ACHN (cell line): ENCODE measurements around the gene RBM44.

ENCODE experiments used
- DNase-seq: peaks from one replicate; pipeline ENCODE4 v3.0.0-alpha.2; 2015
- in situ Hi-C: cut with HindIII; loops from 2 replicates; pipeline ENCODE4 v1.10.0; 2017; ENCODE audit warnings: low sequenced_read_pairs, low pct_ligation_motif_present, low pct_unique_long_range_greater_than_20kb

Gene RBM44

DNA sequence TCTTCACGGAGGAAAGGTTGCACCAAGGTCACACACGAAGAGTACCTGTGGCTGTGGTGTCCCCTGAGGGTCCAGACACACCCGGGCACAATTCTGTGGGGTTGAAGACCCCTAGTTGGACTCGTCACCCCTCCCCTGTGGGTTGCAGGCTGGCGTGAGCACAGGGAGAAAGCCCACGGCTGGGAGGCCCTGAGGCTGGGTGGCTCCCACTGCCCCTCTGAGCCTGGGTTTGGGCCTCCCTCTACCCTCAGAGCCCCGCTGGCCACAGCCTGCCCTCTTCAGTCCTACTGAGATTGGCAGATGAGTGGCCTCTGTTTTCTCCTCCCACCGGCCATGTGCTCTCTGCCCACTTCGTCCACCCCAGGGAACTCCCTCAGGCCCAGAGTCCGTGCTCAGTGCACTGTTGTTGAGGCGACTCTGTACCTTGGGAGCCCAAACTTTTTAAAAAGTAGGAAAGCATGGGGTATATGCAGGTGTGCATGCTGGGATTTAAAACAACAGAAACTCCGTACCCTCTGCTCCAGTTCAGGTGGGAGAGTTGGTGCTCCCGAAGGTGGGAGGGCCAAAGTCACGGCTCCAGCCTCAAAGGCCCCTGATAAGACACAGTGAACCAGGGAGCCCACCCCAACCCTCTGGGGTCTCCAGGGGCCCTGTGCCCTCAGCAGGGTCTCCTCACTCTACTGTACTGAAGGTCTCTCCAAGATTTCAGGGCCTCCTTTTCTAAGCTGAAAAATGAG lies 79.9 kb downstream of the RBM44 start:
- in situ Hi-C loops = no loop called here
- DNase-seq = no peak

DNA sequence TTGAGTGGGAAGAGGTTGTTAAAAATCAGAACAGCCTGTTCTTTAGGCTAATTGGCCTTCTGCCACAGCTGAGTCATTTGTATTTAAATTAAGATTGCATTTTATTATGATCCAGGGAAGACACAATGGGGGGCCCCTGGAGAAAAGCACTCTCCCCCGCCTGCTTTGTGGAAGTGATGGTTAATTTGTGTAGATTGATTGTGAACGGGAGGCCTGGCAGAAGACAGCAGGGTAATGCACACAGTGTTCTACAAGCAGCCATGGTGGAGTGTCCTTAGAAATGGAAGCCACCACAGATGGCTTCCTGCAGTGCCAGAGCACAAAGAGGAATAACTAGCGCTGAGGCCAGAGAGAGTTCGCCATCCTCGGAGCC lies 80.5 kb downstream of the RBM44 start:
- in situ Hi-C loops = no loop called here

DNA sequence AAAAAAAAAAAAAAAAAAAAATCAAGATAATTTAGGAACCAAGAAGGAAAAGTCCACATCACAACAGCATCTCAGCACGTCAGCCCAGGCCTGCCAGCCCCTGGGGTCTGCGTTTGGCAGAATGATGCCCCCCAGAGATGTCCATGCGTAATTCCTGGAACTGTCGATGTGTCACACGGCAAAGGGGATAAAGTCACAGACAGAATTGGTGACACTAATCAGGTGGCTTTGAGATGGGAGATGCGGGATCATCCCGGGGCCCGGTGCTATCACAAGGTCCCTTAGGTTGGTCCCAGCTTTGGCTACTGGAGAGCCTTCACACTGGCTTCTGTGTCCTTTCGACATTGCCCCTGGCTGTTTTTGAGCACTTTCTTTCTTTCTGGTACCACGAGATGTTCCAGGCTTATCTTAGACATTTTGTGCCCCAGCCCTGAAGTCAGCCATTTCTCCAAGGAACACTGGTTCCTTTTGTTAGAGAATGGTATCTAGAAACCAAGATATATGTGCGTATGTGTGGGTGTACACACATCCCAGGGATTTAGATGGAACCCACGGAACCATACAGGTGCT lies 81.5 kb downstream of the RBM44 start:
- DNase-seq = no peak
- in situ Hi-C loops = no loop called here

More for the DNA sequence above, 80.5 kb downstream of the RBM44 start:
- no peak for DNase-seq

DNA sequence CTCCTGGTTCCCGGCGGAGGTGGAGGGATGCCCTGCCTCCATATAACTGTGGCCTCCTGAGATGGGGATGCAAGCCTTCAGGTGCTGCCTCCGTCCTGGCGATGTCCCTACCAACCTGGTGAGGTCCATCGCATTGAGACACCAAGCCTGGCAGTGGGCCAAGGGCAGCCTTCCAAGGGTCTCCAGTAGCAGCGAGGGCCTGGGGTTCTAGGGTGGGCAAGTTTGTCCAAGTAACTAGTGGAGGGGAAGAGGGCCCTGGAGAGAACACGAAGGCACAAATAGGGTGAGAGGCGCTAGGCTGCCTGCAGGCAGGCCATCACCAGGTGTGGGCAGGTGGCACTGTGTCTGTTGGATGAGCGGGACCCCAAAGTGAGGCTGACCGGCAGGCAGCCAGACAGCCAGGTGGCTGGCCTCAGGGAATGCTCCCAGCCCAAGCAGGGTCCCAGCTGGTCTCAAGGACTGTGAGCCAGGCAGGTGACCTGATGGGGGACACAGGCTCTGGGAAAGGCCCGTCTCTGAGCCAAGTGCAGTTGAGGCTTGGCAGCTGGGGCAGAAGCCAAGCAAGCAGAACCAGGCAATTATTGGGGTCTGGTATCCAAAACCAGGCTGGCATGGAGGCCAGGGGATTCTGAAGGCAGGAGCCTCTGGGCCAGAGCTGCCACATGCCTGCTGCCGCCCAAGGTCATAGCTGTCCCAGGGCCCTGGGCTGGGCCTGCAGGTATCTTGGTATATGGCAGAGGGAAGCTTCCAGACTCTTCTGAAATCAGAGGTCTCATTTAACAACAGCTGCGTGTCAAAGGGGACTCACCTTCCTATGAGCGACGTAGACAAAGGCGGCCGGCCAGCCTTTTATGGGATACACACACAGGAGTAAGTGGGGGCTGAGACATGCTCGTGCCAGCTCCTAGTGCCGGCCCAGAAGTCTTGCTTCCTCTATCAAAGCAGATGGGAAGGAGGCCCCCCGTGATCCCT lies 84.2 kb downstream of the RBM44 start:
- in situ Hi-C loops = no loop called here
- no peak for DNase-seq

DNA sequence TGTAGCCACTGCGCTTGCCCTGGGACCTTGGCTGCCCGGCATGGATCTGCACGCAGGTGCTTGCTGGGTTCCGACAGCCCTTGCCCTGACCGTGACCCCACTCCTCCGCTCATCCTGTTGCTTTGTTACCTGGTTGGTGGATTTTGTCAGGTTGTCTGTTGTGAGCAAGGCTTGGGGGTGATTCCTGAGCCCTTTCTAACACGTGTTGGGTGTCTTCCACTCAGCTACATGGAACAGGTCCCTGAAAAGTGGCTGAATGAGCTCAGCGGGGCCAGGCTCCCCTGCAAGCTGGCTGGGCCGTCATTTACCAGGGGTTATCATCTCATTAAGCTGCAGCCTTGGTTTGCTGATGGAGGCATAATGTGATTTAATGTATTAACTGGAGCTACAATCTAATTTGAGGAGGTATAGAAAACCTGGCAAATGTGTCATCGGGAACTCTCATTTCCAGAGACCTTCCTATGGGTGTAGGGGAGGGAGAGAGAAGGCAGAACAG lies 85.4 kb downstream of the RBM44 start:
- in situ Hi-C loops = no loop called here
- DNase-seq = no peak

DNA sequence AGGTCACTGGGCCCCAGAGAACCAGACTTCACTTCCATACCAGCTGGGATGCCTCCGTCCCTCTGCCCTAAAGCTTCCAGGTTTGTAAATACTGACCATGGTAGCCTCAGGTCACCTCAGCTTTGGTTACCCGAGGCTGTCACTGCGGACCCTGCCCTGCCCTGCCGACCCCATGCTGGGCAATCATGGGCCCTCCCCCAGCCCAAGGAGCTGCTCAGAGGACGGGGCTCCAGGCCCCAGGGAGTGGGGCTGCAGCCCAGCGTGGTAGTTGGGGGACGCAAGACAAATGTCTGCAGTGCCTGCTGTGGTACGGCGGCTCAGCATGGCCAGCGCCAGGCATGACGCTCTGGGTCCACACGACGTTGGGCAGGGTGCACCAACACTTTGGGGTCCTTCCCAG lies 86.1 kb downstream of the RBM44 start:
- DNase-seq = no peak
- in situ Hi-C loops = no loop called here

DNA sequence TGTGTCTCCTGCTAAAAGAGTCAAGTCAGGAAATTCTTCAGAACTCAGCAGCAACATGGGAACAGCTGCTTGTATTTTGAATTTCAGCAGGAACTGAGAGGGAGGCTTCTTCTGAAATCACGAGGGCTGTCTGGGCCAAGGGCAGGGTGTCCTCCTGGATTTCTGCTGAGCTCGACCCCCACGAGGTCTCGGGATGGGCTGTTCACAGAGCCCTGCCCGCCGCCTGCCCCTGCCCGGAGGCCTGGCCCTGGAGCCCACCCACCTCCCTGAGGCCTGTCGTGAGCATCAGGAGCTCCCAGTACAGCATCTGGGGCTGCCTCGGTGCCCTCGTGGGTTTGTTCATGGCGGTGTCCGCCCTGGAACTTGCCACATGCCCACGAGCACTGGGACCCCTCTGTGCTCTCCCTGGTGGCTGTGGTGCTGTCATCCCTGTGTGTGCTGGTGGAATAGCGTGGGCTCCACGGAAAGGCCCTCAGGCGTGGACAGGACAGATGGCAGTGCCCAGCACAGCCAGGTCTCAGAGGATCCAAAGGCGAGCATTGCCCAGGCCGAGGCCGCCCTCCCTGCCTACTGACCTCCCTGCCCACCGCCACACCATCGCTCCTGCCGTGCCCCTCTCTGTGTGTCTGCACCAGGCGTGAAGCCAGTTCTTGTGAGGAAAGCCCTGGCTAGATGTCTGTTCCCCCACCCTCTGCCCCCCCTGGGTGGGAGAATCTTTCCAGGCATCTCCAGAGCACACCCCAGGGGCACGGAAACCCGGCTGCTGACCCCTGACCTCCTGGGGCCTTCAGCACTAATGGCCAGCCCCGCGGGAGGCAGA lies 86.7 kb downstream of the RBM44 start:
- no peak for DNase-seq
- in situ Hi-C loops = no loop called here

DNA sequence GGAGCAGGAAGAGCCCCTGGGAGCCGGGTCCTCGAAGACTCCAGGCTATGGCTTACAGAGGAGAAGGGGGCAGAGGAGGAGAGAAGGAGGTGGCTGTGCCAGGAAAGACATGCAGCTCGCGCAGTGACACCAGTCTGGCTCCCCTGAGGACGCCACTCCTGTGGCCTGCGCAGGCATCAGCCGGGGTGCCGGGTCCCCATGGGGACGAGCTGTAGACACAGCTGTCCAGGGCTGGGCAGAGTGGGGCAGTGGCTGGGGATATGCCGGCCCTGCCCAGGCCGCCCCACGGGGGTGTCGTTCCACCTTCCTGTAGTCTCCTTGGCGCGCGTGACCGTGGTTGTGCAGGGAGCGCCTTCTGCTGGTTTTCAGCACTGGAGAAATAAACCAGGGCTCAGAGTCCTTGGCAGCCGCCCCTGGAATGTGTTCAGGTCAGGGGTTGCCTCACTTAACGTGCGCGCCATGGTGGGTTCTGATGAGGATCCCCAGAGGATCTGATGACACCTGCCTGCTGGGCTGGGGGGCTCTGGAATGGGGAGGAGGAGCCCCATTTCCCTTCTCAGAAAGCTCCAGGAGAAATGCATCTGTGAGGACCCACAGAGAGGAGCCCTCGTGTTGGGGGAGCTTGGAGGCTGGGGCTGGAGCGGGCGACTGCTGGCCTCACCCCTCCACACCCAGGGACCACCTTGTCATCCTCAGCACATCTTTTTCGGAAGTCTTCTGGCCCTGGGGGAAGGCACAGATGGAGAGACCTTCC lies 87.5 kb downstream of the RBM44 start:
- in situ Hi-C loops = no loop called here

DNA sequence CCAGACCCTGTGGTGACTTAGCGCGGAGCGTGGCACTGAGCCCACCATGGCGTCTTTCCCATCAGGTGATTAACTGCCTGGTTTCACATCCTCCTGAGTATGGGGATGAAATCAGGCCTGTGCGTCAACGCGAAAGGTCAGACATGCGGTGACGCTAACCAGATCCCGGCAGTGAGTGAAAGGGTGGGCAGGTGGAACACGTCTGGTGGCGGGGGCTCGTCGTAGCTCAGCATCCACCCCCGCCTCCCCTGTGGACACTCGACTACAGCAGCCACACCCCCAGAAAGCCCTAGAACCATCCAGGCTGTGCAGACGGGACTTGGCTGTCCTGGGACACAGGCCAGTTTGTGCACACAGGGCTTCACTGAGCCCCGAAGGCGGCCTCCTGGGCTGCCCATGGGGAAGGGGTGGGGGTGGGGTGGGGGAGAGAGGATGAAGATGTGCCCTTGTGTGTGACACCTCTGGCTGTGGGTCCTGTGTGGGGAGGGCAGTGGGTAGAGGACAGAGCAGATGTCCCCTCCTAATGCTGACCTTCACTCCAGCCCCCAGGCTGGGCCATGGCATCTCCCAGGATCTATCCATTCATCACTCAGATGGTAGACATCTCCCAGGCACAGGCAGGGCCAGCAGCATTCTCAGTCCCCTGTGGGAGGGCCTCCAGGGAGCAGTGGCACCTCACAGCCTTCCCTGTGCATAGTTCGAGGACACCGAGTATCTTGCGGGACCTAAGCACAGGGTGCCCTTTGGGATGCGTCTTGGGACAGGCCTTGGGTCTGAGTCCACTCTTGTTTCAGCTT lies 88.3 kb downstream of the RBM44 start:
- in situ Hi-C loops = no loop called here
- DNase-seq = no peak

More for the DNA sequence above, 87.5 kb downstream of the RBM44 start:
- DNase-seq = no peak

DNA sequence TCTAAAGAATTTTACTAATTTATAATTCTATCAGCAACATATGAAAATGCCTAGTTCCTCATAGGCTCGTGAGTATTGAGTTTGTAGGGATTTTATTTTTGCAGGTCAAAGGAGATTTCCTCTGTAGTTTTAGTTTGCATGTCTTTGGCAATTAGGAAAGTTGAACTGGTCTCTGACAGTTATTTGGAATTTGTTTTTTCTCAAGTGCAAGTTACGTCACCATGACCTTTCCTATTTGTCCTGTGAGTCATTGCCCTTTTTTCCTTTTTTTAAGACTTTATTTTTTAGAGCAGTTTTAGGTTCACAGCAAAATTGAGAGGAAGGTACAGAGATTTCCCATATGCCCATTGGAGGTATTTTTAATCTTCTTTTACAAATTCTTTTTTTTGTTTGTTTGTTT lies 89.8 kb downstream of the RBM44 start:
- in situ Hi-C loops = no loop called here

DNA sequence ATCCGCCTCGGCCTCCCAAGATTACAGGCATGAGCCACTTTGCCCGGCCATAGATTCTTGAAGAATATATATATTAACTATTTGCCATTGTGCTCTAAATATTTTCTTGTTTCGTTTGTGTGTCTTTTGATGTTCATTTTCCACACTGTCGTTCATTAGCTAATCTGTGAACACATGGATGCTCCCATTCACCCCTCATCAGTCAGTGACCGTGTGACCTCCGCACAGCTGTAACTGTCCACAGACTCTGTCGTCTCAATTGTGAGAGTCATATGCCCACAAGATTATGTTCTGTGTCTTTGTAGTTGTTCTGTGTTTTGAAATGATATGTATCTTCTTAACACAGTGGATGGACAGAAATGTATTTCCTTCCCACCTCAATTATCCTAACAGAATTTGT lies 90.4 kb downstream of the RBM44 start:
- in situ Hi-C loops = no loop called here
- DNase-seq = no peak

More for the DNA sequence above, 89.8 kb downstream of the RBM44 start:
- no peak for DNase-seq

DNA sequence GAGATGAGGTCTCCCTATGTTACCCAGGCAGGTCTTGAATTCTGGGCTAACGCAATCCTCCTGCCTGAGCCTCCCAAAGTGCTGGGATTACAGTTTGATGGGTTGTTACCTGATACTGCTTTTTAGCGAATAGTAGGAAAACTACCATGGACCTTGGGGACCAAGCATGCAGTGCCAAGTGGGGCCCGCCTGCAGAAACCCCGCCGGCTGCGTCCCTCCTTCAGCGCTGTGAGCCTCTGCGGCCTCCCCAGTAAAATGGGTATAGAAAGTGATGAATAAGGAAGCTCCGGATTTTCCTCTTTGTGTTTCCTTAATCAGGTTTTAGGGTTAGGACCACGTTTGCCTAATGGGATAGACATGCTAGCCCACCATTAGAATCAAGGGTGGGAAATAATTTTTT lies 91.2 kb downstream of the RBM44 start:
- no peak for DNase-seq
- in situ Hi-C loops = no loop called here
